Loucy (cell line): ENCODE measurements around the gene LIPC.

Experiments
- H2AFZ ChIP-seq: fragments of 200-600 bp; sonication (generic); 2 replicates; pipeline ENCODE4 v1.6.0; 2016; ENCODE audit warnings: antibody characterized with exemption, mild to moderate bottlenecking, low read length, moderate library complexity
- H3F3A ChIP-seq: fragments of 200-600 bp; 2 replicates; pipeline ENCODE4 v1.6.0; 2016; ENCODE audit warnings: antibody characterized with exemption, low read depth, mild to moderate bottlenecking
- H3K27me3 ChIP-seq: fragments of 200-600 bp; sonication (generic); 2 replicates; pipeline ENCODE4 v1.6.1; 2014; ENCODE audit warnings: low read length, mild to moderate bottlenecking; ENCODE audit not compliant: insufficient read depth, poor library complexity, severe bottlenecking
- H3K36me3 ChIP-seq: fragments of 200-600 bp; sonication (generic); 2 replicates; pipeline ENCODE4 v1.6.1; 2016; ENCODE audit warnings: low read length; ENCODE audit not compliant: insufficient read depth
- H3K4me1 ChIP-seq: fragments of 200-600 bp; sonication (generic); 2 replicates; pipeline ENCODE4 v1.5.1; 2014; ENCODE audit warnings: low read length, mild to moderate bottlenecking; ENCODE audit not compliant: insufficient read depth, poor library complexity, severe bottlenecking
- H3K4me2 ChIP-seq: fragments of 200-600 bp; sonication (generic); 2 replicates; pipeline ENCODE4 v1.6.0; 2014; ENCODE audit warnings: antibody characterized with exemption, low read length, low read depth, mild to moderate bottlenecking; ENCODE audit not compliant: poor library complexity, severe bottlenecking
- H3K4me3 ChIP-seq: fragments of 200-600 bp; sonication (generic); 2 replicates; pipeline ENCODE4 v1.5.1; 2014; ENCODE audit warnings: low read length, mild to moderate bottlenecking, mixed read lengths; ENCODE audit not compliant: poor library complexity, severe bottlenecking
- H3K79me2 ChIP-seq: fragments of 200-600 bp; sonication (generic); 2 replicates; pipeline ENCODE4 v1.6.1; 2014; ENCODE audit warnings: low read length; ENCODE audit not compliant: insufficient read depth
- H3K9ac ChIP-seq: fragments of 200-600 bp; sonication (generic); 2 replicates; pipeline ENCODE4 v1.6.0; 2014; ENCODE audit warnings: mild to moderate bottlenecking, low read depth, low read length, moderate library complexity; ENCODE audit not compliant: poor library complexity, severe bottlenecking
- H3K9me2 ChIP-seq: fragments of 200-600 bp; sonication (generic); replicated peaks from 2 replicates; pipeline ENCODE4 v1.6.1; 2016; ENCODE audit warnings: low read depth, low read length, mixed read lengths
- H3K9me3 ChIP-seq: fragments of 200-600 bp; sonication (generic); 2 replicates; pipeline ENCODE4 v1.6.1; 2014; ENCODE audit warnings: mild to moderate bottlenecking, antibody characterized with exemption, low read length, low read depth; ENCODE audit not compliant: insufficient read depth
- H4K20me1 ChIP-seq: fragments of 200-600 bp; sonication (generic); 2 replicates; pipeline ENCODE4 v1.6.0; 2014; ENCODE audit warnings: antibody characterized with exemption, low read length, mild to moderate bottlenecking; ENCODE audit not compliant: insufficient read depth, poor library complexity, severe bottlenecking
- CTCF ChIP-seq: fragments of 200-600 bp; sonication (generic); conservative IDR thresholded peaks from 2 replicates; pipeline ENCODE4 v1.5.1; 2014; ENCODE audit warnings: mild to moderate bottlenecking, antibody characterized with exemption, low read length
- EZH2phosphoT487 ChIP-seq: fragments of 200-600 bp; IDR thresholded peaks from 2 replicates; pipeline ENCODE4 v1.6.1; 2018; ENCODE audit warnings: antibody characterized with exemption, mild to moderate bottlenecking, moderate library complexity, borderline replicate concordance

Gene LIPC

DNA sequence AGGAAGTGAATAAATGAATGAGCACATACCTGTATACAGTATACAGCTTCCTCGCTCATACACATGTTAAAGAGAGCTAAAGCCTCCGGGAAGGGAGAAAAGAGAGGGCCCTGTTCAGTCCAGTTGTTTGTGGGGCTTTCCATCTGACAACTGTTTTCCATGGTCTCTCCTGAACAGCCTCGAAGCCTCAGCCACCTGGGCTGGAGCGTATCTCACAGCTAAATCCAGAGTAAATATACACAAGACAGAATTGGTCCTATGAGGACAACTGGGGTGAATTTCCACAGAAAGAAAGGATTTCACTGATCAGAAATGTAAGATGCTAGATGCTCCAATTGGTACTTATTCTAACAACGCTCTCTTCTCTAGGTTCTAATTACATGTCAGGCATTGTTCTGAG lies 103.5 kb downstream of the LIPC start:
- H3K27me3 ChIP-seq = no peaks in the 10 kb centered on the region
- H3K9me3 ChIP-seq = no peaks in the 10 kb centered on the region
- H3K9ac ChIP-seq = no peak overlapping the region

DNA sequence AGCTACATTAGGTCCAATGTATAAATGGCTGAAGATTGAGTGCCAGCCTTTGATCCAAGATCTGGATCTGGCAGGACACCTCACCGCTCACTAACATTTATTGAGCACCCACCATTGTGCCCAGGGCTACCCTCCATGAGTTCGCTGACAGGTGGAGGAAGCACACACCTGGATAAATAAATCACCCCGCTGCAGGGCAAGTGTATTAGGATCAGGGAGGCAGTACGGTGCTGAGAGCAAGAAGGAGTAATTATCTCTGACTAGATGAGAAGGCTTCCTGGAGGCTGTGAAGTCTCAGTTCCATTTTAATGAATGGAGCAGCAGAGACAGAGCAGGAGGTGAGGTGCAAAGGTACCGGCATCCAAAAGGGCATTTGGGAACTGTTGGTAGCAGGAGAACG lies 104.1 kb downstream of the LIPC start:
- Histone ChIP-seq H2AFZ (no peak overlapping the region), H3K79me2 (no peaks in the 10 kb centered on the region), H3K4me3 (no peak overlapping the region), H4K20me1 (no peaks in the 10 kb centered on the region), H3K4me2 (no peak overlapping the region), H3K9me2 (no peaks in the 10 kb centered on the region), H3F3A (no peaks in the 10 kb centered on the region), H3K9ac (no peak overlapping the region), H3K27me3 (no peaks in the 10 kb centered on the region), H3K4me1 (peaks cover 8% of the 10 kb centered on the region), H3K36me3 (no peaks in the 10 kb centered on the region), H3K9me3 (no peaks in the 10 kb centered on the region)
- TF ChIP-seq EZH2phosphoT487 (no peak), CTCF (no peak)

More for the DNA sequence above, 103.5 kb downstream of the LIPC start:
- H3K4me3 ChIP-seq = no peak overlapping the region
- TF ChIP-seq EZH2phosphoT487 (no peak), CTCF (no peak)
- H3K4me1 ChIP-seq = peaks cover 8% of the 10 kb centered on the region
- H3K4me2 ChIP-seq = no peak overlapping the region
- no peaks in the 10 kb centered on the region for H3K79me2 ChIP-seq
- no peaks in the 10 kb centered on the region for H3K9me2 ChIP-seq
- H4K20me1 ChIP-seq = no peaks in the 10 kb centered on the region
- H2AFZ ChIP-seq = no peak overlapping the region
- H3F3A ChIP-seq = no peaks in the 10 kb centered on the region
- H3K36me3 ChIP-seq = no peaks in the 10 kb centered on the region

GRCh38 chr15:58536414-58536813 lies 104.6 kb downstream of the LIPC start:
- peaks cover 8% of the 10 kb centered on the region for H3K4me1 ChIP-seq
- no peak overlapping the region for H3K9ac ChIP-seq
- H3K9me2 ChIP-seq = no peaks in the 10 kb centered on the region
- no peaks in the 10 kb centered on the region for H4K20me1 ChIP-seq
- no peak overlapping the region for H3K4me3 ChIP-seq
- no peaks in the 10 kb centered on the region for H3K27me3 ChIP-seq
- H2AFZ ChIP-seq = no peak overlapping the region
- no peaks in the 10 kb centered on the region for H3K36me3 ChIP-seq
- H3K9me3 ChIP-seq = no peaks in the 10 kb centered on the region
- no peak for TF ChIP-seq EZH2phosphoT487
- no peak for TF ChIP-seq CTCF
- H3F3A ChIP-seq = no peaks in the 10 kb centered on the region
- H3K4me2 ChIP-seq = no peak overlapping the region
- no peaks in the 10 kb centered on the region for H3K79me2 ChIP-seq
